Measurements from ENCODE around the gene IL17REL.

Gene IL17REL

DNA sequence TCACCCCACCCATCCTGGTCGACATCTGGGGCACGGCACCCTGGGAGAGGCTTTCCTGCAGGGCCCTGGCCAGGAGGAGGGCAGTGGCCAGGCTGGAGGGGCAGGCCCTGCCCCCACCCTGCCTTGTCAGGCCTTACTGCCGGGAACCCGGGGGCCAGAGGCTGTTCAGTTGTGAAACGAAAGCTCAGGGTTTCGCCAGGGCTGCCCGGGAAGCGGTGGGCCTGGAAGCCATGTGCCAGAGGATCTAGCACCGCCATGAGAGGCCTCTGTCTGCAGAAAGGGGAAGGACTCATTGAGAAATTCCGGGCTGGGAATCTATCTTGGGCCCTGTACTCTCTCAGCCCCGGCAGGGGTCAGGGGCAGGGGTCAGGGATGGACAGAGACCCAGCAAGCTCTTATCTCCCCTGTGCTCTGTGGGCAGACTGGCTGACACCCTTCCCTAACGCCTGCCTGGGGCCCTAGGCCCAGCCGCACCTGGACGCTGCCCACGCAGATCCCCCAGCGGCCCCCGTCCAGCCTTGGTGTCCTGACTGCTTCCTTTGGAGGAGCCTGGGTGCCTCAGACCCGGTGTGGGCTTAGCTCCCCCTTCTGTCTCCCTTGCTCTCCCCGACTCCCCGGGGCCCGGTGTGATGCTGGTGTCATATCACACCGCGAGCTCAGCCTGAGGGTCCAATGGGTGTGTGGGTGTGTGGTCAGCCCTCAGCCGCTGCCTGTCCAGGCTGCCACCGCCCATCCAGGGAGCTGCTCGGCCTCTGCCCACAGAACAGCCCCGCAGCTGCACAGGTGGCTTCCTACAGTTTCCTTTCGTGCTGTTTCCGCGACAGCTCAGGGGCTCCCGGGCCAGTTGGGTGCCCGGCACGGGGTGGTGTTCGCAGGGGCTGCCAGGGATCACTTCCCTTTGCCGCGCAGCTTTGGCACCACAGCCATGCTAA, 45.5 kb downstream of the IL17REL start:
- peak; percentile 85 for DNase-seq (ENCODE audit: low read depth)

DNA sequence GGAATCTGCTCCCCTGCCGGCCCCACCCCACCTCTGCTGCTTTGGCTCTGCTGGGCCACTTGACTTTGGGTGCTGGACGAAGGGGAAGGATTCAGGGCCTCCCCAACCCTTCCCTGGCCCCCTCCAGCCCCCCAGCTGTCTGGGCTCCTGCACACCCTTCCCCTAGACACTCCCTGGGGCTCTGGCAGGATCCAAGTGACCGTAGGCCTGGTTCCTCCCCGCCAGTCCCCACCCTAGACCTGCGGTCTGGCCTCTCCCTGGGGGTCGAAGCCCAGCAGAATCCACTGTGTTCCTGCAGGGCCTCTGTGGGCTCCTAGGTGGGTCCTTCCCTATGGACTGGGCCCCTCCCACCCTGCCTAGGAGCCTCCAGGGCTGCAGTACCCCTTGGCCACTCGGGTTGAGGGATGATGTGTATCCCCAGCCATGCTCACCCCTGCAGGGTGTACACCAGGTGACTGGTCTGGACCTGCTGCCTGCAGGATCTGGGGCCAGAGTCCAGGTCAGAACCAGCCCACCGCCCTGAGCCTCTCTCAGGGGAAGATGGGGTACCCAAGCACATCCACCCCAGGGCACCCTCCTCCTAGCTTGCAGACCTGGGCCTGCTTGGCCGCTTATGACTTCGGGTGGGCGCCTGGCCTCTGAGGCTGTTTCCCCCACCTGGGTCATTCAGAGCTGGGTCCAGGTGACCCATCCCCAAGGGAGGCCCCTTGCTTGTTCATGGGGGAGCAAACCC, 46.4 kb downstream of the IL17REL start:
- no peak for DNase-seq (ENCODE audit: low read depth)

DNA sequence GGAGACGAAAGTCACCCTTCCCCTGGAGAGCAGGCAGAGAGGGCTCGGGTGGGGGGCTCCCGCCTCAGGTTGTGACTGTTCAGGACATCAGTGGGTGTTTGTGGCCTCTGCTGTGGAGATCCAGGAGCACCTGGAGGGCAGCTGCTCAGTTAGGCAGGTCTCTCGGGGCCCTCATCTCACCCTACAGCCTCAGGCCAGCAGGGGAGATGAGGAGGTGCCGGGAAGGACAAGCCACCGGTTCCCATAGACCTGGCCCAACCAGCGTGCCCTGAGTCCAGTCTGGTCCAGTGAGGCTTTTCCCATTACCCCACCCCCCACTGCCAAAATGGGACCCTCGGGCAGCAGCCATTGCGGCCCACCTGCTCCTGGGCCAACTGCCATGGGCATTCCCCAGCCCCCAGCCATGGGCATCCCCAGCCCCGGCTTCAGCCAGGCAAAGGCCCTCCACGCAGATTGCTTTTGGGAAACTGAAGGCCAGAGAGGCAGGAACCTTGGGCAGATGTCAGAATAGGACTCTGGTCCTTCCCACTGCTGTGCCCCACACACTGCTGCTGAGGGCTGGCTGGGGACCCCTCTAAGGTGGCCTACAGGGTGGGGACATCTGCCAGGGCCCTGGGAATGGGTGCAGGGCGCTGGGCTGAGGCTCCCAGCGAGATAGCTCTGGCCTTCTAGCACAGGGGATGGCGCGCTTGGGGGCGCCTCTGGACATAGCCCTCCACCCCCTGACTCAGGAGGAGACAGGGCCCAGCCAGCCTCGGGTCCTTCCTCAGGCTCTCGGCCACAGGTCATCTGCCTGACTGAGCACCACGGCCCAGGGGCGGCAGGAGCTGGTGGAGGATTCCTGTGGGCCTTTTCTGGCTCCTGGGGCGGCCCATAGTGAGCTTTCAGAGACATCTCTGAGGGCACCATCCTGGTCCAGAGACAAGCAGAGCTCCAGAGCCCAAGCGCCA, 47.2 kb downstream of the IL17REL start:
- DNase-seq (ENCODE audit: low read depth) = no peak

DNA sequence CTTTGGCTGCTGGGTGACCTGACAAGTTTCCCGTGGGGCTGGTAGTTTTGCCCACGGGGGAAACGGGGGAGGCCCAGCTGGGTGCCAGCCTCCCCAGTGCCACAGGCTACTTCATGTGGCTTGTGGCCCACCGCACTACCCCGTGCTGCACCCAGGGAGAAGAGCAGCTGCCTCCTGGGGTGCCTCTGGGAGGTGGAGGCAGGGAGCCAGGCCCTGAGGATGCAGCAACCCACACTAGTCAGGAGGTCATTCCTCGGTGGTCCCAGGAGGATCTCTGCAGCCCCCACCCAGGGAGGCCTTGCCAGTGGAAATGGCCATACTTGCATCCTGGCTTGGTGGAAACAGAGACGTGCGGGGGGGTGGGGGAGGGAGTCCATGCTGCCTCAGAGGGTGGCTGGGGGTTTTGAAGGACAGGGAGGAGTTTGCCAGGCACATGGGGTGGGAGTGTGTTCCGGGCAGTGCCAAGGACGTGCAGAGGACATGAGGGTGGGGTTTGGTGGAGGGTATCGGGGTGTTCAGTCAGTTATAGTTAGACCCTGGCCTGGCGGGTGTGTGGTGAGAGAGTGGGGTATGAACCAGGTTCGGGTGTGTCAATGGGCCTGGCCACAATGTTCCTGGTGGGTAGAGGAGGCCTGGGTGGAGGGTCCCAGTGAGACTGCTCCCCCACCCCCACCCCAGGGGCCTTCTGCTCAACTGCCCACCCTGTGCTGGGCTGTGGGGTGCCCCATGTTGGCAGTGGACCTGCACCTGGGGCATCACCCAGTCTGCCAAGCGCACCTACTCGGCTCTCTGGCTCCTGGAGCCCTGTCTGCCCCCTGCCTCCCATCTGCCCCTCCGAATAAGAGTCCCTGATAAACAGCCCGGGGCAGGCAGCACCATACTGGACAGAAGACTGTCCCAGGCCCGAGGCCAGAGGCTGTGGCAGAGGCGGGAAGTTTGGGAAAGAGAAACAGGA, 48.2 kb downstream of the IL17REL start:
- no peak for DNase-seq (ENCODE audit: low read depth)

DNA sequence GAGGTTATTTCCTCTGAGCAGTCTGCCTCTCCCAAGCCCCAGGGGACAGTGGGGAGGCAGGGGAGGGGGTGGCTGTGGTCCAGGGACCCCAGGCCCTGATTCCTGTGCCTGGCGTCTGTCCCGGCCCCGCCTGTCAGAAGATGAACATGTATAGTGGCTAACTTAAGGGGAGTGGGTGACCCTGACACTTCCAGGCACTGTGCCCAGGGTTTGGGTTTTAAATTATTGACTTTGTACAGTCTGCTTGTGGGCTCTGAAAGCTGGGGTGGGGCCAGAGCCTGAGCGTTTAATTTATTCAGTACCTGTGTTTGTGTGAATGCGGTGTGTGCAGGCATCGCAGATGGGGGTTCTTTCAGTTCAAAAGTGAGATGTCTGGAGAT, 48.9 kb downstream of the IL17REL start:
- no peak for DNase-seq (ENCODE audit: low read depth)

DNA sequence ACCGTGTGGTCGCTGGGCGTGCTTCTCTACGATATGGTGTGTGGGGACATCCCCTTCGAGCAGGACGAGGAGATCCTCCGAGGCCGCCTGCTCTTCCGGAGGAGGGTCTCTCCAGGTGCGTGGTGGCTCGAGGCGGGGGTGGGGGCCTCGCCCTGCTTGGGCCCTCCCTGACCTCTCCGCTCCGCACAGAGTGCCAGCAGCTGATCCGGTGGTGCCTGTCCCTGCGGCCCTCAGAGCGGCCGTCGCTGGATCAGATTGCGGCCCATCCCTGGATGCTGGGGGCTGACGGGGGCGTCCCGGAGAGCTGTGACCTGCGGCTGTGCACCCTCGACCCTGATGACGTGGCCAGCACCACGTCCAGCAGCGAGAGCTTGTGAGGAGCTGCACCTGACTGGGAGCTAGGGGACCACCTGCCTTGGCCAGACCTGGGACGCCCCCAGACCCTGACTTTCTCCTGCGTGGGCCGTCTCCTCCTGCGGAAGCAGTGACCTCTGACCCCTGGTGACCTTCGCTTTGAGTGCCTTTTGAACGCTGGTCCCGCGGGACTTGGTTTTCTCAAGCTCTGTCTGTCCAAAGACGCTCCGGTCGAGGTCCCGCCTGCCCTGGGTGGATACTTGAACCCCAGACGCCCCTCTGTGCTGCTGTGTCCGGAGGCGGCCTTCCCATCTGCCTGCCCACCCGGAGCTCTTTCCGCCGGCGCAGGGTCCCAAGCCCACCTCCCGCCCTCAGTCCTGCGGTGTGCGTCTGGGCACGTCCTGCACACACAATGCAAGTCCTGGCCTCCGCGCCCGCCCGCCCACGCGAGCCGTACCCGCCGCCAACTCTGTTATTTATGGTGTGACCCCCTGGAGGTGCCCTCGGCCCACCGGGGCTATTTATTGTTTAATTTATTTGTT, 49.6 kb downstream of the IL17REL start:
- no peak for DNase-seq (ENCODE audit: low read depth)

DNA sequence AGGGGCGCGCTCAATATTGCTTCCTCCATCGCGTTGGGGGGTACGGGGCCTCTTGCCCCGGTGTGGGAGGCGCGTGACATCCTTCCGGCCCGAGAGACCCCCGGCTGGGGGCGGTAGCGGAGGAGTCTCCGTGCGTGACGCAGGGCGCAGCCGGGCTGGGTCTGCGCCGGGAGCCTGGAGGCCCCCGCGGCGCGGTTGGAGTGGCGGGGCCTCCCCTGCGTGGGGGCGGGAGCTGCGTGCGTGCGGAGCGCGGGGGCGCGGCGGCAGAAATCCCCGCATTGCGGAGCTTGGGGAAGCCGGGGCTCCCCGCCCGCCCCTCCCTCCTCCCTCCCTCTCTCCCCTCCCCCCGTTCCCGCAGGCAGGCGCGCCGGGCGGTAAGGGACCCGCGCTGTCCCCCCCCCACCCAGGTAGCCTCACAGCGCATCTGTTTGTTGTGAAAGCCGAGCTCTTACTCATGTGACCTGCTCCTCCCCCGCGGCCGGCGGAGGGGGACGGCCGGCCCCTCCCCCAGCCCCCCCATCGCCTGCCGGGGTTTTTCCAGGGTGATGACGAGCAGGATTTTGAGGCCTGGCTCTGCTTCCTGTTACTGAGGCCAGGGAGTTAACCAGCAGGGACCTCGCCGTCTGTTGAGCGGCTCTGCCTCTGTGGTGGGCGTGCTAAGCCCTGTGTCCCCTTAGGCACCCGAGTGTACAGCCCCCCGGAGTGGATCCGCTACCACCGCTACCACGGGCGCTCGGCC, 50.4 kb downstream of the IL17REL start:
- peak; percentile 94 for DNase-seq (ENCODE audit: low read depth)

DNA sequence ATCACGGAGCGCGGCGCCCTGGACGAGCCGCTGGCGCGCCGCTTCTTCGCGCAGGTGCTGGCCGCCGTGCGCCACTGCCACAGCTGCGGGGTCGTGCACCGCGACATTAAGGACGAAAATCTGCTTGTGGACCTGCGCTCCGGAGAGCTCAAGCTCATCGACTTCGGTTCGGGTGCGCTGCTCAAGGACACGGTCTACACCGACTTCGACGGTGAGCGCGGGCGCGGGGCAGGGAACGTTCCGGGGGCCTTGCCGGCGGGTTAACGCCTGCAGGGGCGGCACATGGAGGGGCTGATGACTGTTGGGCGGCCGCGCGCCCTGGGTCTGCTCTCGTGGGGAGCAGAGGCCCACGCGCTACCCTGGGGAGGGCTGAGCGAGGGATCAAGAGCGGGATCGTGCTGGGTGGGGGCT, 51.0 kb downstream of the IL17REL start:
- DNase-seq (ENCODE audit: low read depth) = peak; percentile 24

DNA sequence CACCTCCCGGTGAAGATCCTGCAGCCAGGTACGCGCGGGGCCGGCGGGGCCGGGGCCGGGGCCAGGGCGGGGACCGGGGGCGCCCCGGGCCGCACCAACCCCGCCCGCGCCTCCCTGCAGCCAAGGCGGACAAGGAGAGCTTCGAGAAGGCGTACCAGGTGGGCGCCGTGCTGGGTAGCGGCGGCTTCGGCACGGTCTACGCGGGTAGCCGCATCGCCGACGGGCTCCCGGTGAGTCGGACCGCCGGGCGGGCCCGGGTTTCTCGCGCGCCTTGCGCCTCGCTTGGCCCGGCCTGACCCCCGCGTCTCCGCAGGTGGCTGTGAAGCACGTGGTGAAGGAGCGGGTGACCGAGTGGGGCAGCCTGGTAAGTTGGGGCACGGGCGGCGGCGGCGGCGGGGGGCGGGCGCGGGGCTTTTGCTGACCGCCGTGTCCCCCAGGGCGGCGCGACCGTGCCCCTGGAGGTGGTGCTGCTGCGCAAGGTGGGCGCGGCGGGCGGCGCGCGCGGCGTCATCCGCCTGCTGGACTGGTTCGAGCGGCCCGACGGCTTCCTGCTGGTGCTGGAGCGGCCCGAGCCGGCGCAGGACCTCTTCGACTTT, 51.5 kb downstream of the IL17REL start:
- DNase-seq (ENCODE audit: low read depth) = peak; percentile 34

DNA sequence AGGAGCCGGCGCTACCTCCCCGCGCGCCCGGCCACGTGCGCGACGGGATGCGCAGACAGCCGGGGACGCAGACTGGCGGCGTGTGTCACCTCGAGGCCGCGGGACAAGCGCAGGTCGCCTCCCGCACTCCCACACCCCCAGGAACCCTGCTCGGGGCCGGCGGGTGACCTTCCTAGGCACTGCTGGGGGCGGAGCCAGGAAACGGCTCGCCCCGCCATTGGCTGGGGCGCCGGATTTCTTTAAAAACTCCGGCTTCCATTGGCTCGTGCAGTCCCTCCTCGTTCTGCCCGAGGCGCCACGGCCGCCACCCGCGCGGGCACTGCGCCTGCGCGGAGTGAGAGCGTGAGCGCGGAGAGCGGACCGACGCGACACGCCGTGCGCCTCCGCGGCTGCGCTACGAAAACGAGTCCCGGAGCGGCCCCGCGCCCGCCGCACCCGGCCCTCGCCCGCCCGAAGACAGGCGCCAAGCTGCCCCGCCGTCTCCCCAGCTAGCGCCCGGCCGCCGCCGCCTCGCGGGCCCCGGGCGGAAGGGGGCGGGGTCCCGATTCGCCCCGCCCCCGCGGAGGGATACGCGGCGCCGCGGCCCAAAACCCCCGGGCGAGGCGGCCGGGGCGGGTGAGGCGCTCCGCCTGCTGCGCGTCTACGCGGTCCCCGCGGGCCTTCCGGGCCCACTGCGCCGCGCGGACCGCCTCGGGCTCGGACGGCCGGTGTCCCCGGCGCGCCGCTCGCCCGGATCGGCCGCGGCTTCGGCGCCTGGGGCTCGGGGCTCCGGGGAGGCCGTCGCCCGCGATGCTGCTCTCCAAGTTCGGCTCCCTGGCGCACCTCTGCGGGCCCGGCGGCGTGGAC, 52.2 kb downstream of the IL17REL start, which contains the start of gene PIM3:
Gene PIM3, plus strand, starts transcription at position 614 of the 846 bp plus-strand sequence. Its CDS starts 176 bp downstream, at position 790.
- peak; percentile 98 for DNase-seq (ENCODE audit: low read depth)

DNA sequence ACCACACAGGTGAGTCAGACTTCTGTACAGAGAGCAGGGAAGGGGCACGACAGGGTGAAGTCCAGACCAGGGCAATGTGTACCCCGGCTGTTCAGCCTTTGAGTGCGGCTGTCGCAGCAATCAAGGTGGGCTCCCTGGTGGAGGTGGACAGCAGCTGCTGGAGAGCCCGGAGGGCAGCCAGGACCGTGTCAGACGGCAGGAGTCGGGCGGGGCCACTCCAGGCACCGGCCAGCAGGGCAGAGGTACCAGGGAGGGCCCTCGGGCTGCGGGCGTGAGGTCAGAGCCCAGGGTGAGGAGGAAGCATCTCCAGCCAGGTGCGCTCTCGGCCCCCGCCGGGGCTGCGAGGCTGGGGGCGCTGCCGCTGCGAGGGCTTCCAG, 52.8 kb downstream of the IL17REL start:
- no peak for DNase-seq (ENCODE audit: low read depth)

DNA sequence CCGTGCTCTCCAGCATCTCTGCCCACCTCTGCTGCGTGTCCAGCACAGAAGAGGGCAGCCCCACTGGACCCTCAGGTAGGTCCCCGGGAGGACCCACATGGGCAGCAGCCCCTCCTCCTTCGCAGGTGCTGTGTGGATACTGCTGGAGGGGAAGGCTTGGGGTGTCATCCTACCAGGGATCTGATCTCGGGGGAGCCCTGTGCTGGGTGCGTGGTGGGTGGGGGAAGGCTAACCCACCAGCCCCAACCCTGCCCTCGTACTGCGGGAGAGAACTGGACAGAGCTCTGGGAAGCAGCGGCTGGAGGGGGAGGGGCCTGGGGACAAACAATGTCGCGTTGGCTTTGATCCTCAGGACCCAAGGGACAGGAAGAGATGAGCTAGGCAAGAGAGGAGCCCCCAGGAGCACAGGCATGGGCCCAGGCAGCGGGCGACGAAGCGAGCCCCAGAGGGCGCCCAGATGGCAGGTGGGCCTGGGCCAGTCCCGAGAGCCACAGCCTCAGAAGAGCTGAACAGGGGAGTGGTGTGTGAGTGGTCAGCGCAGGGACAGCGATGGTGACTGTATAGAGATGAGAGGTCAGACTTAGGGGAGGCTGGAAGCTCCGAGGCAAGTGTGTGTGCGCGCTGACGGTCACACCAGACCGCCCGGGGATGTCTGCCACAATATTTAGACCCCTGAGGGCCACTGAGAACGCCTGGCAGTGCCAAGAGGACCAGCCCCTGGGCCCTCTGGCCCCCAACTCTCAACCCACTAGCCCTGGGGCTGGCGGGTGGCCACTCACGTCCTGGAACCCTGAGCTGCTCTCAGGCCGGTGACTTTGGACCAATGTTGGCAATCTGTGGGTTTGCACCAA, 53.4 kb downstream of the IL17REL start:
- DNase-seq (ENCODE audit: low read depth) = no peak

DNA sequence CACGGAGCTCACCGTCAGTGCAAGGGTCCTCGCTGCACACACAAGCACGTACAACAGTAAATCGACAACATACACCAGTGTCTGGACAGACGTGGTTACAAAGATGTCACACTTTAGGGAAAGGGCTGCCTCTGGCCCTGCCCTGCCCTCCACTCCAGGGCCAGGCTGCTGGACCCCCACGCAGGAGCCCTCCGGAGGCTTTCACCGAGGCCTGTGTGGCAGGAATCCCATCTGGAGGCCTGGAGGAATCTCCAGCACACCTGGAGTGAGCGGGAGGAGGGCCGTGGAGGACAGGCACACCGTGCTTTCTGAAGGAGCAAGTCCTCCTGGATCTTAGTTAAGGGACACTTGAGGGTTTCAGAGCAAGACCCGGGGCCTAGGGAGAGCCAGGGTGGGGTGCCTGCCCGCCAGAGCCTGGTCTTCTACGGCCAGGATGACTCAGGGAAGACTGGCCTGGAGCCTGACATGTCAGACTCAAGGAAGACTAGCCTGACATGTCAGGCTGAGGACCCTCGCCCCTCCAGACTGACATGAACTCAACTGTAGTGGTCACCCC, 54.1 kb downstream of the IL17REL start:
- no peak for DNase-seq (ENCODE audit: low read depth)

DNA sequence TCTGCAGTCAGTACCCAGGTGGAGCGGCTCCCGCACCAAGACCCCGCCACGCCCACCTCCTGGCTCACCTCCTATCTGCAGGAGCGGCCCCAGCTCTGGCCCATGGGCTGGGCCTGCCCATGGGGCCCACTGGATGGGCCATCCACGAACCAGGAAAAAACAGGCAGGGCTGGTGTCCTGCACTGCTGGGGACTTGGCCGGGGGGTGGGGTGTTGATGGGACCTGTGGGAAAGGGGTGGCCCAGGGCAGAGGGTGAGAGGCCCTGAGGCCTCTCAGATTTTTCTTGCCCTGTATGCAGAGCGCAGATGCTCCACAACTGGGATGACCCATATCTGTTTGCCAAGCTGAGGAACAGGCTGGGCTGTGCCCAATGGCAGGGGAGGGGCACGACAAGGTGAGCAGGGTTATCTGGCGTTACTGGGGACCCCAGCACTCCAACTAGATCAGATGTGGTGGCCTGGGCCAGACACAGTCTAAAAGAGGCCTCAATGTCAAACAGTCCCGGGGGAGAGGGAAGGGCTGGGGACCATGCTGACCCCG, 54.7 kb downstream of the IL17REL start:
- no peak for DNase-seq (ENCODE audit: low read depth)

DNA sequence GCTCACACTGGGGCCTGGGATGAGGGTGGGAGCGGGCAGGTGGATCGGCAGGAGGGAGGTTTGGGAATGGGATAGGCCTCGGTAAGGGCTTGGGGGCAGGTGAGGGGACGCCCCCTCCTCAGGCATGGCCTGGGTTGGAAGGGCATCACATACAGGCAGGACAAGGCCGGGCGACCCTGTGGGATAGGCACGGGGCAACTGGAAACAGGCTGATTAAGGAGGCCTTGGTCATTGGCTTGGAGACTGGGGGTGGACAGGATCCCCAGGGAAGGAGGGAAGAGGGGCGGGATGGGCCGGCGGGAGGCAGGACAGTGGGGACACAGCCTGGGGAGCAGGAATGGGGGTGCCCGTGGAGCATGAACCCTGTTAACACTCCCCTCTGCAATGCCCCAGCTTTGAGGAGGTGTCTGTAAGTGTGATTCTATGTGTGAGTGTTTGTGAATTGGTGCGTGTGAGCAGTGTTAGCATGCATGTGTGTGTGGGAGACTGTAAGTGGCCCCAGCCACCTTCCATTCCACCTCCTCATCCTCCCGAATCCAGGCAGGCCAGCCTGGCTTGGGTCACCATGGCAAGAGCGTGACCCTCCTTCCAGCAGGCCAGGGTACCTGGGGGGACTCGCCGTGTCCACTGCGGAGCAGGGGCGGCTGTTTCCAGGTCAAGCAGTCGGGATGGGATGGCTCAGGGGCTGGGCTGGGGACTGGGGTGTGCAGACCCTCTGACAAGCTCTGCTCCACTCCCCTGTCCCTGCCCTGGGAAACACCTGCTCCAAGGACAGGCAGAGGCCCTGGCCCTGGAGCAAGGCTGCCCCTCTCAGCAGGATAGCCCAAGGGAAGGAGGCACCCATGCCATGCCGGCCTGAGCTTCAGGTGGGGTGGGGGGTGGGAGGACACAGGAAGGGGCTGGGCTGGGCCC, 55.4 kb downstream of the IL17REL start:
- no peak for DNase-seq (ENCODE audit: low read depth)

All from fibroblast of gingiva (primary cell).